ENCODE results near the gene MAML3. TPM values are rescaled to one million over a fixed set of nuclear protein-coding genes. Genes with fewer than 3 reads are reported as not detected.

MAML3 gene
- total RNA-seq, 2 experiments from 2014 or later = 2.0 to 2.4 TPM

DNA sequence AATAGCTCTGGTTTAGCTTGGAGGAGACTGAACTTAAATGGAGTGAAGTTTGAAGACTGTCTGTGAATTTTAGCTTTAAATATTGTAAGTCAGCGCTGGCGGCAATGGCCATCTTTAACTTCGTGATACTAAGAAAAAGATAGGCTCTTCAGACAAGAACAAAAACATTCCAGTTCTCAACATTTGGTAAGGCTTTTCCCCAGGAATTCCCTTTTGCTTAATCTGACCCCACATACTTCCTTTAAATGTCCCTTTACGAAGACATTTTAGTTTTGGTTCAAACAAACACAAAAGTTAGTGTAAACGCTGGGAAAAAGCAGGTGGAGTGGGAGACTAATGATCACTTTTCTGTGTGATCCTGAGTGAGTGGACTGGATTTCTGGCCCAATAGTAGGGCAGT is 106.2 kb downstream of the MAML3 start:
- H3K27ac Mint-ChIP-seq = no peak overlapping the region
- peaks cover 7% of the 10 kb centered on the region for H3K27me3 Mint-ChIP-seq
- DNase-seq = no peak
- intact Hi-C loops (cut with micrococcal nuclease) = no loop called here
- no peaks in the 10 kb centered on the region for H3K36me3 Mint-ChIP-seq (ENCODE audit: low read depth)
- ChIA-PET POLR2A (interaction anchor here (0.8 to 1.0 kb wide), 2 partner anchors 19 to 106 kb away, joined by 3 to 4 read pairs; partner anchors contain the start of gene MAML3), CTCF (interaction anchor here (0.7 to 1.4 kb wide), 4 partner anchors 48 to 354 kb away, joined by 3 to 5 read pairs (median 4); partner anchors contain the start of gene MAML3)
- ATAC-seq = no peak
- no peak for TF ChIP-seq CTCF (IDR thresholded peaks at IDR 0.05)
- no peaks in the 10 kb centered on the region for H3K9me3 Mint-ChIP-seq
- H3K4me3 Mint-ChIP-seq = no peak overlapping the region
- H3K4me1 Mint-ChIP-seq (ENCODE audit: low read depth) = peaks cover 49% of the 10 kb centered on the region

DNA sequence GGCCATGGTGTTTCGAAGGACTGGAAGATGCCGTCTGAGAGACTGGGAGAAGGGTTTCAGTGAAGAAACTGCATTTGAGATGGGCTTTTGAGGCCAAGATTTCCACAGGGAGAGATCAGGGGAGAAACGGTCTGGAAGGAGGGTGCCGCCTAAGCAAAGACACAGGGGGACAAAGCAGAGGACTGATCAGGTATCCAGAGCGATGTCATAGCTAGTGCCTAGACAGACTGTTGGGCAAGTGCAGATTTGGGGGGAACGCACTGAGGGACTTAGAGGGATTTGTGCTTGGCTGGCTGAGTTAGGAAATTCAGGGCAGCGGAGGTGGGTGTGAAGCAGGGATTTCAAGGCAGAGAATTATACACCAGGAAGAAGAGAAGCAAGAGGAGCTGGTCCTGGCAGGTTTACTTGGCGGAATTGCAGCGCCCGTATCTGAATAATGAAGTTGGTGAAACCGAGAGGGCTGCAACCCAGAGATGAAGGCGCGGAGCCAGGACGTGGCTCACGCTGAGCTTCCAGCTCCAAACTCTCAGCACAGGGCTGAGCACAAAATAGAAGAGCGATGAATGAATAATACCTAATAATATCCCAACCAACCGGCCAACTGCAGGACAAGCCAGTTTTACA is 106.9 kb downstream of the MAML3 start:
- intact Hi-C loops (cut with micrococcal nuclease) = no loop called here
- Mint-ChIP-seq H3K4me3 (no peak overlapping the region), H3K36me3 (ENCODE audit: low read depth) (no peaks in the 10 kb centered on the region), H3K4me1 (ENCODE audit: low read depth) (peaks cover 50% of the 10 kb centered on the region), H3K27me3 (peaks cover 7% of the 10 kb centered on the region), H3K9me3 (no peaks in the 10 kb centered on the region), H3K27ac (no peak overlapping the region)
- DNase-seq = no peak
- no peak for ATAC-seq
- ChIA-PET CTCF (interaction anchor here (0.7 to 1.4 kb wide), 4 partner anchors 48 to 355 kb away, joined by 3 to 5 read pairs (median 4); partner anchors contain the start of gene MAML3), POLR2A (interaction anchor here (0.8 to 1.6 kb wide), 3 partner anchors 18 to 107 kb away, joined by 3 to 4 read pairs (median 3); partner anchors contain the start of gene MAML3)
- no peak for TF ChIP-seq CTCF (IDR thresholded peaks at IDR 0.05)

DNA sequence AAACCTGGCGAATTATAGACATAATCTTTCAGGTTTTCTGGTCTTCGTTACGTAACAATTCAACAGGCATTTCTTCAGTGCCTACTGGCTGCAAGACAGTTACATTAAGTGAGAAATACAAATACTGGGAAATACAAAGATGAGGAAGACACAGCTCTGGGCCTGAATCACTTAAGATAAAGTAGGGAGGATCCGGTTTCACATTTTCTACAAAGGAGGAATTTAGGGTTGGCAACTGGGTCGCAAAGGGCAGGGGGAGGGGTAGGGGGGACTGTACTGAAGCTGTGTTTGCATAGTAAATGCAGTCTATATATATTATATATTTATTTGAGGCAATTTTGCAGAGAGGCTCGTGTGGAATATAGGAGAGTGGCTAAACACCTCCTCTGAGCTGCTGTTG is 107.4 kb downstream of the MAML3 start:
- Mint-ChIP-seq H3K36me3 (ENCODE audit: low read depth) (no peaks in the 10 kb centered on the region), H3K9me3 (no peaks in the 10 kb centered on the region), H3K27ac (no peak overlapping the region), H3K4me3 (no peak overlapping the region), H3K27me3 (peaks cover 7% of the 10 kb centered on the region), H3K4me1 (ENCODE audit: low read depth) (peaks cover 47% of the 10 kb centered on the region)
- intact Hi-C loops (cut with micrococcal nuclease) = no loop called here
- CTCF ChIA-PET = interaction anchor here (0.9 to 1.5 kb wide), 5 partner anchors 34 to 313 kb away, joined by 3 to 5 read pairs (median 4); partner anchors contain the start of gene MAML3
- TF ChIP-seq CTCF (IDR thresholded peaks at IDR 0.05) = no peak
- POLR2A ChIA-PET = interaction anchor here (1.0 to 1.6 kb wide), 2 partner anchors 49 to 107 kb away, joined by 3 read pairs; partner anchors contain the start of gene MAML3
- no peak for ATAC-seq
- DNase-seq = no peak

DNA sequence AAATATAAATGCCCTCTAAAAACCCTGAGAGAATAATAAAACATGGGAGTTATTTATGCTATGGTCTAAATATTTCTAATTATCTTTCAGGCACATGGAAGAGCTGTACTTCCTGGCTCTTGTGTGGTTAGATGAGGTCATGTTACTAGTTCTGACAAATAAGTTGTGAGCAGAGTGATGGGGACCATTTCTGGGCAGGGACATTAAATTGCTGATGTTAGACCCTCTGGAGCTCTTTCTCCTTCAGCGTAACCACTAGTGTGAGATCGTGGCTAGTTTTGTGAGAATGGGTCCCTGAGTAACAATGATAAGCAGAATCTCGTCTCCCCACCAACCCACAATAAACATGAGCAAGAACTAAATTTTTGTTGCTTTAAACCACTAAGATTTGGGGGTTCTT is 108.0 kb downstream of the MAML3 start:
- Mint-ChIP-seq H3K9me3 (no peaks in the 10 kb centered on the region), H3K27me3 (peaks cover 7% of the 10 kb centered on the region), H3K4me3 (no peak overlapping the region), H3K4me1 (ENCODE audit: low read depth) (peaks cover 47% of the 10 kb centered on the region), H3K36me3 (ENCODE audit: low read depth) (no peaks in the 10 kb centered on the region), H3K27ac (no peak overlapping the region)
- no peak for DNase-seq
- no peak for TF ChIP-seq CTCF (IDR thresholded peaks at IDR 0.05)
- CTCF ChIA-PET = interaction anchor here (1.4 to 1.5 kb wide), 2 partner anchors 34 to 207 kb away, joined by 4 to 5 read pairs; no protein-coding TSS in a partner anchor
- POLR2A ChIA-PET = interaction anchor here (1.0 to 1.6 kb wide), 2 partner anchors 49 to 198 kb away, joined by 3 read pairs; no protein-coding TSS in a partner anchor
- ATAC-seq = no peak
- intact Hi-C loops (cut with micrococcal nuclease) = no loop called here

GRCh38 chr4:140044337-140044902 is 109.6 kb downstream of the MAML3 start:
- Mint-ChIP-seq H3K36me3 (ENCODE audit: low read depth) (no peaks in the 10 kb centered on the region), H3K27ac (no peak overlapping the region), H3K9me3 (no peaks in the 10 kb centered on the region), H3K4me3 (no peak overlapping the region), H3K4me1 (ENCODE audit: low read depth) (peaks cover 36% of the 10 kb centered on the region), H3K27me3 (peaks cover 7% of the 10 kb centered on the region)
- intact Hi-C loops (cut with micrococcal nuclease) = no loop called here
- ChIA-PET CTCF (no interaction called here), POLR2A (no interaction called here)
- no peak for TF ChIP-seq CTCF (IDR thresholded peaks at IDR 0.05)
- DNase-seq (no peak), ATAC-seq (no peak)

Measured in activated CD8-positive, alpha-beta T cell treated with anti-CD3 and anti-CD28 coated beads for 36 hours (primary cell).